ENCODE measurements around the gene LRRFIP1. TPM values are rescaled to one million over a fixed set of nuclear protein-coding genes. Genes with fewer than 3 reads are reported as not detected.

Gene LRRFIP1
- total and polyA plus RNA-seq, 10 of the 15 experiments (the other 5 are each of a cell fraction or from before 2014, with no cell fraction given), result 36.2 to 120 (median 74.3) TPM

GRCh38 chr2:237708961-237709360, 81.6 kb downstream of the LRRFIP1 start:
- Histone ChIP-seq H3K9me3 (replicated peaks; ENCODE audit: control insufficient read depth, insufficient read depth, low read length) (no peaks in the 10 kb centered on the region), H3K27me3 (replicated peaks in 1 of 2; ENCODE audit: control insufficient read depth in 2 of 2, insufficient read depth in 2 of 2, low read length in 1 of 2) (no peaks in the 10 kb centered on the region), H3K9ac (ENCODE audit: control insufficient read depth, insufficient read depth, low read length) (no peak overlapping the region), H3K36me3 (ENCODE audit: control insufficient read depth in 2 of 2, insufficient read depth in 2 of 2, low read length in 1 of 2) (peaks cover 10 to 12% of the 10 kb centered on the region in 2 experiments; a peak in 3 of 4 replicates), H3K4me3 (no peak overlapping the region), H3K79me2 (ENCODE audit: control insufficient read depth, insufficient read depth, low read length) (peaks cover 57% of the 10 kb centered on the region), H2AFZ (ENCODE audit: control insufficient read depth, low read depth, low read length) (no peak overlapping the region), H3K4me1 (ENCODE audit: control insufficient read depth, insufficient read depth, low read length) (peaks cover 9% of the 10 kb centered on the region), H4K20me1 (ENCODE audit: control insufficient read depth, insufficient read depth) (no peaks in the 10 kb centered on the region; the same call in 1 of the 2 replicates), H3K4me2 (ENCODE audit: control insufficient read depth, insufficient read depth) (no peak overlapping the region), H3K27ac (ENCODE audit: control insufficient read depth, insufficient read depth) (no peak overlapping the region)
- POLR2A ChIA-PET, result interaction anchor here (1.3 kb wide), 1 partner anchor 10 kb away, joined by 4 read pairs; no protein-coding TSS in a partner anchor
- no peak for FAIRE-seq
- in situ Hi-C loops (cut with MboI) (no loop called here), intact Hi-C loops (cut with micrococcal nuclease; ENCODE audit: unreplicated experiment) (no loop called here)
- TF ChIP-seq TCF3 (IDR thresholded peaks at IDR 0.05; ENCODE audit: borderline replicate concordance, insufficient read depth, low read depth, low read length) (no peak), LARP7 (IDR thresholded peaks at IDR 0.05) (no peak), BCLAF1 (IDR thresholded peaks at IDR 0.05) (no peak), KAT2A (conservative IDR thresholded peaks at IDR 0.05; ENCODE audit: control insufficient read depth, low read depth, low read length) (no peak)
- RAD21 ChIA-PET (ENCODE audit: unreplicated experiment), result interaction anchor here (1.5 kb wide), 1 partner anchor 36 kb away, joined by 4 read pairs; no protein-coding TSS in a partner anchor
- SMC1A ChIA-PET (ENCODE audit: uncharacterized antibody, unreplicated experiment), result interaction anchor here (0.6 to 1.4 kb wide), 2 partner anchors 8 to 86 kb away, joined by 5 read pairs; no protein-coding TSS in a partner anchor
- no TSS peak for BruUV-seq (replicated peaks)
- WGBS (ENCODE audit: insufficient coverage, insufficient replicate concordance, low lambda C conversion rate, missing lambda C conversion rate), result 67% methylated on average over 6 of the region's 6 CpGs
- CTCF ChIA-PET, result interaction anchor here (0.5 to 1.2 kb wide), 4 partner anchors 8 to 84 kb away, joined by 3 to 4 read pairs (median 3); no protein-coding TSS in a partner anchor
- ATAC-seq, result no peak
- no peak for DNase-seq (ENCODE audit: low read depth, low spot score)

Measured in GM12878 (cell line).